OCI-LY1 (cell line): ENCODE data around the gene MPP7.

ENCODE experiments used
- H2AFZ ChIP-seq: fragments of 200-600 bp; sonication (generic), shearing (Covaris generic); 2 replicates; pipeline ENCODE4 v1.6.0; 2014; ENCODE audit warnings: antibody characterized with exemption, mild to moderate bottlenecking, low read length
- H3F3A ChIP-seq: fragments of 200-600 bp; sonication (generic), shearing (Covaris generic); 2 replicates; pipeline ENCODE4 v1.6.0; 2014; ENCODE audit warnings: mild to moderate bottlenecking, antibody characterized with exemption, low read length, moderate library complexity; ENCODE audit not compliant: insufficient read depth
- H3K27ac ChIP-seq: fragments of 200-600 bp; sonication (generic); 2 replicates; pipeline ENCODE4 v1.5.1; 2014; ENCODE audit warnings: low read length, mixed run types, mild to moderate bottlenecking, low read depth; ENCODE audit not compliant: poor library complexity, severe bottlenecking
- H3K27me3 ChIP-seq: fragments of 200-600 bp; sonication (generic); 2 replicates; pipeline ENCODE4 v1.6.0; 2014; ENCODE audit warnings: antibody characterized with exemption, mild to moderate bottlenecking, low read length, moderate library complexity; ENCODE audit not compliant: insufficient read depth
- H3K36me3 ChIP-seq: fragments of 200-600 bp; sonication (generic); 2 replicates; pipeline ENCODE4 v1.6.1; 2014; ENCODE audit warnings: mild to moderate bottlenecking, antibody characterized with exemption, low read length, moderate library complexity, mixed read lengths; ENCODE audit not compliant: insufficient read depth
- H3K4me1 ChIP-seq: fragments of 200-600 bp; sonication (generic); 2 replicates; pipeline ENCODE4 v1.5.1; 2014; ENCODE audit warnings: mild to moderate bottlenecking, low read length, moderate library complexity; ENCODE audit not compliant: insufficient read depth, severe bottlenecking
- H3K4me2 ChIP-seq: fragments of 200-600 bp; sonication (generic), shearing (Covaris generic); 2 replicates; pipeline ENCODE4 v1.6.1; 2014; ENCODE audit warnings: low read length
- H3K4me3 ChIP-seq: fragments of 200-600 bp; sonication (generic); 2 replicates; pipeline ENCODE4 v1.5.1; 2014; ENCODE audit warnings: low read length, low read depth, mild to moderate bottlenecking, mixed read lengths; ENCODE audit not compliant: poor library complexity, severe bottlenecking
- H3K79me2 ChIP-seq: fragments of 200-600 bp; shearing (Covaris generic); 2 replicates; pipeline ENCODE4 v1.6.1; 2016; ENCODE audit warnings: mixed run types, low read length, mixed read lengths; ENCODE audit not compliant: insufficient read depth
- H3K9ac ChIP-seq: fragments of 200-600 bp; sonication (generic), shearing (Covaris generic); 2 replicates; pipeline ENCODE4 v1.6.1; 2014; ENCODE audit warnings: mild to moderate bottlenecking, low read length, mixed read lengths
- H3K9me2 ChIP-seq: fragments of 200-600 bp; sonication (generic), shearing (Covaris generic); 2 replicates; pipeline ENCODE4 v1.6.1; 2014; ENCODE audit warnings: low read depth, mild to moderate bottlenecking, low read length, mixed read lengths
- H3K9me3 ChIP-seq: fragments of 200-600 bp; shearing (Covaris generic); 2 replicates; pipeline ENCODE4 v1.6.1; 2014; ENCODE audit warnings: low read length, mixed read lengths
- H4K20me1 ChIP-seq: fragments of 200-600 bp; sonication (generic), shearing (Covaris generic); 2 replicates; pipeline ENCODE4 v1.6.0; 2016; ENCODE audit warnings: mild to moderate bottlenecking, low read length; ENCODE audit not compliant: insufficient read depth
- EZH2 ChIP-seq: fragments of 200-600 bp; sonication (generic), shearing (Covaris generic); IDR thresholded peaks from 2 replicates; pipeline ENCODE4 v1.8.0; 2017; ENCODE audit warnings: borderline replicate concordance, mixed run types, mild to moderate bottlenecking, antibody characterized with exemption, low read length, moderate library complexity, mixed read lengths
- TF ChIP-seq, protein P1 (sequence below): fragments of 200-600 bp; sonication (generic), shearing (Covaris generic); IDR thresholded peaks from 2 replicates; pipeline ENCODE4 v1.5.1; 2017; ENCODE audit warnings: mild to moderate bottlenecking, antibody characterized with exemption, low read length, moderate library complexity, mixed read lengths

Gene MPP7

GRCh38 chr10:28298951-28299350 lies 3.9 kb downstream of the MPP7 start:
- Histone ChIP-seq H3K9me3 (no peaks in the 10 kb centered on the region), H3K9ac (no peak overlapping the region), H3K4me3 (no peak overlapping the region), H3K9me2 (no peaks in the 10 kb centered on the region), H4K20me1 (no peaks in the 10 kb centered on the region), H3K4me2 (no peak overlapping the region), H3K4me1 (no peaks in the 10 kb centered on the region), H3K27ac (no peak overlapping the region), H3K79me2 (no peaks in the 10 kb centered on the region), H3K36me3 (no peaks in the 10 kb centered on the region), H3K27me3 (no peaks in the 10 kb centered on the region), H2AFZ (no peak overlapping the region), H3F3A (no peaks in the 10 kb centered on the region)
- TF ChIP-seq EZH2 = no peak
- TF ChIP-seq, protein P1, sequence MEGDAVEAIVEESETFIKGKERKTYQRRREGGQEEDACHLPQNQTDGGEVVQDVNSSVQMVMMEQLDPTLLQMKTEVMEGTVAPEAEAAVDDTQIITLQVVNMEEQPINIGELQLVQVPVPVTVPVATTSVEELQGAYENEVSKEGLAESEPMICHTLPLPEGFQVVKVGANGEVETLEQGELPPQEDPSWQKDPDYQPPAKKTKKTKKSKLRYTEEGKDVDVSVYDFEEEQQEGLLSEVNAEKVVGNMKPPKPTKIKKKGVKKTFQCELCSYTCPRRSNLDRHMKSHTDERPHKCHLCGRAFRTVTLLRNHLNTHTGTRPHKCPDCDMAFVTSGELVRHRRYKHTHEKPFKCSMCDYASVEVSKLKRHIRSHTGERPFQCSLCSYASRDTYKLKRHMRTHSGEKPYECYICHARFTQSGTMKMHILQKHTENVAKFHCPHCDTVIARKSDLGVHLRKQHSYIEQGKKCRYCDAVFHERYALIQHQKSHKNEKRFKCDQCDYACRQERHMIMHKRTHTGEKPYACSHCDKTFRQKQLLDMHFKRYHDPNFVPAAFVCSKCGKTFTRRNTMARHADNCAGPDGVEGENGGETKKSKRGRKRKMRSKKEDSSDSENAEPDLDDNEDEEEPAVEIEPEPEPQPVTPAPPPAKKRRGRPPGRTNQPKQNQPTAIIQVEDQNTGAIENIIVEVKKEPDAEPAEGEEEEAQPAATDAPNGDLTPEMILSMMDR = no peak

- Histone ChIP-seq H3K4me3 (no peak overlapping the region), H2AFZ (no peak overlapping the region), H3K9me2 (no peaks in the 10 kb centered on the region), H3K4me1 (no peaks in the 10 kb centered on the region), H3K9me3 (no peaks in the 10 kb centered on the region), H3K27me3 (no peaks in the 10 kb centered on the region), H3K36me3 (no peaks in the 10 kb centered on the region), H3K9ac (no peak overlapping the region), H4K20me1 (no peaks in the 10 kb centered on the region), H3K79me2 (no peaks in the 10 kb centered on the region), H3F3A (no peaks in the 10 kb centered on the region), H3K4me2 (no peak overlapping the region), H3K27ac (no peak overlapping the region)
- TF ChIP-seq EZH2 = no peak
- TF ChIP-seq, protein P1 = no peak
Measured at GRCh38 chr10:28296023-28296422, 6.8 kb downstream of the MPP7 start.

- Histone ChIP-seq H3K4me3 (no peak overlapping the region), H3K9me3 (no peaks in the 10 kb centered on the region), H3F3A (no peaks in the 10 kb centered on the region), H3K27ac (no peak overlapping the region), H4K20me1 (no peaks in the 10 kb centered on the region), H3K9me2 (no peaks in the 10 kb centered on the region), H3K36me3 (no peaks in the 10 kb centered on the region), H2AFZ (no peak overlapping the region), H3K9ac (no peak overlapping the region), H3K4me1 (no peaks in the 10 kb centered on the region), H3K79me2 (no peaks in the 10 kb centered on the region), H3K27me3 (no peaks in the 10 kb centered on the region), H3K4me2 (no peak overlapping the region)
- TF ChIP-seq, protein P1 = no peak
- TF ChIP-seq EZH2 = no peak
Measured at GRCh38 chr10:28295336-28295735, 7.5 kb downstream of the MPP7 start.
